GM04503 (cell line): ENCODE measurements around the gene CFHR1.

Source experiments
- DNase-seq: peaks from one replicate; pipeline ENCODE4 v3.0.0-alpha.2; 2012; ENCODE audit warnings: low read depth

CFHR1 gene

GRCh38 chr1:196877964-196878363 is 58.4 kb downstream of the CFHR1 start:
- no peak for DNase-seq
